GM13977 (cell line): ENCODE results near the gene POLR1F.
"Not testable (repeated sequence)": the region's sequence is repeated elsewhere in the genome, so short reads cannot be mapped to it uniquely, and the experiment has no call there.

Experiments
- DNase-seq: peaks from one replicate; pipeline ENCODE4 v3.0.0; 2012; ENCODE audit warnings: low spot score
- CTCF ChIP-seq: IDR thresholded peaks from 2 replicates; pipeline ENCODE4 v1.5.1; 2012; ENCODE audit warnings: mild to moderate bottlenecking, control low read depth; ENCODE audit not compliant: insufficient read depth; ENCODE audit errors: extremely low read depth, missing control alignments
- in situ Hi-C: fragments of 300-500 bp; cut with MboI; formaldehyde crosslinking; loops from one replicate; pipeline ENCODE4 v1.12.0; 2022; ENCODE audit warnings: low sequenced_read_pairs, low pct_unique_long_range_greater_than_20kb, mixed read lengths, inconsistent platforms; ENCODE audit not compliant: unreplicated experiment

POLR1F gene

GRCh38 chr7:19701471-19701870 is 7.4 kb downstream of the POLR1F start:
- no peak for DNase-seq
- in situ Hi-C loops: no loop called here

GRCh38 chr7:19700936-19701335 is 7.9 kb downstream of the POLR1F start:
- in situ Hi-C loops: no loop called here
- TF ChIP-seq CTCF: no peak
- no peak for DNase-seq

More at GRCh38 chr7:19701471-19701870, 7.4 kb downstream of the POLR1F start:
- TF ChIP-seq CTCF: no peak

GRCh38 chr7:19698331-19698730 is 10.5 kb downstream of the POLR1F start:
- no peak for TF ChIP-seq CTCF
- no peak for DNase-seq
- in situ Hi-C loops: no loop called here

GRCh38 chr7:19696926-19697325 is 11.9 kb downstream of the POLR1F start:
- no peak for DNase-seq
- no peak for TF ChIP-seq CTCF
- in situ Hi-C loops: no loop called here

GRCh38 chr7:19692111-19692828 is 16.6 kb downstream of the POLR1F start:
- no peak for DNase-seq
- in situ Hi-C loops: no loop called here
- TF ChIP-seq CTCF: no peak

GRCh38 chr7:19690736-19691135 is 18.1 kb downstream of the POLR1F start:
- no peak for TF ChIP-seq CTCF
- in situ Hi-C loops: no loop called here
- DNase-seq: no peak

- in situ Hi-C loops, DNase-seq: not testable (repeated sequence)
Observed at GRCh38 chr7:19689130-19689529, 19.7 kb downstream of the POLR1F start.
